ENCODE measurements around the gene TCP11.
A peak's percentile ranks its signal among the peaks of the same experiment; 100 is the strongest.

TCP11 gene

GRCh38 chr6:35141007-35141655 is at the start of gene TCP11:
TCP11 (minus strand) TSS chr6:35141339; CDS start chr6:35140870, 469 bp downstream.
- DNase-seq (ENCODE audit: low read depth), result peak; percentile 16

GRCh38 chr6:35190306-35190705 is 49.2 kb upstream of the TCP11 start:
- no peak for DNase-seq (ENCODE audit: low read depth)

GRCh38 chr6:35188886-35189285 is 47.7 kb upstream of the TCP11 start:
- no peak for DNase-seq (ENCODE audit: low read depth)

- no peak for DNase-seq (ENCODE audit: low read depth)
Observed at GRCh38 chr6:35186571-35186970, 45.4 kb upstream of the TCP11 start.

- DNase-seq (ENCODE audit: low read depth), result no peak
Observed at GRCh38 chr6:35185971-35186370, 44.8 kb upstream of the TCP11 start.

GRCh38 chr6:35185302-35185681 is 44.2 kb upstream of the TCP11 start:
- DNase-seq (ENCODE audit: low read depth), result no peak

GRCh38 chr6:35184580-35185301 is 43.6 kb upstream of the TCP11 start:
- no peak for DNase-seq (ENCODE audit: low read depth)

- no peak for DNase-seq (ENCODE audit: low read depth)
Observed at GRCh38 chr6:35183935-35184334, 42.8 kb upstream of the TCP11 start.

GRCh38 chr6:35183281-35183680 is 42.1 kb upstream of the TCP11 start:
- DNase-seq (ENCODE audit: low read depth), result no peak

GRCh38 chr6:35181933-35182612 is 40.9 kb upstream of the TCP11 start:
- DNase-seq (ENCODE audit: low read depth), result no peak

- DNase-seq (ENCODE audit: low read depth), result no peak
Observed at GRCh38 chr6:35181308-35181932, 40.3 kb upstream of the TCP11 start.

- DNase-seq (ENCODE audit: low read depth), result no peak
Observed at GRCh38 chr6:35179901-35180535, 38.9 kb upstream of the TCP11 start.

- DNase-seq (ENCODE audit: low read depth), result no peak
Observed at GRCh38 chr6:35178932-35179832, 38.0 kb upstream of the TCP11 start.

GRCh38 chr6:35178012-35178411 is 36.9 kb upstream of the TCP11 start:
- DNase-seq (ENCODE audit: low read depth), result no peak

GRCh38 chr6:35177596-35177995 is 36.5 kb upstream of the TCP11 start:
- DNase-seq (ENCODE audit: low read depth), result no peak

- no peak for DNase-seq (ENCODE audit: low read depth)
Observed at GRCh38 chr6:35177157-35177556, 36.0 kb upstream of the TCP11 start.

- DNase-seq (ENCODE audit: low read depth), result no peak
Observed at GRCh38 chr6:35176301-35177024, 35.3 kb upstream of the TCP11 start.

GRCh38 chr6:35174501-35174900 is 33.4 kb upstream of the TCP11 start:
- no peak for DNase-seq (ENCODE audit: low read depth)

GRCh38 chr6:35174088-35174434 is 32.9 kb upstream of the TCP11 start:
- DNase-seq (ENCODE audit: low read depth), result no peak

- no peak for DNase-seq (ENCODE audit: low read depth)
Observed at GRCh38 chr6:35173427-35174087, 32.4 kb upstream of the TCP11 start.
